DOHH2 (cell line): Measurements from ENCODE around the gene RAI1.

Experiments used
- H3F3A ChIP-seq: fragments of 200-600 bp; sonication (generic), shearing (Covaris generic); 2 replicates; pipeline ENCODE4 v1.6.0; 2016; ENCODE audit warnings: antibody characterized with exemption, mild to moderate bottlenecking; ENCODE audit not compliant: control insufficient read depth, insufficient read depth
- H3K27ac ChIP-seq: fragments of 200-600 bp; sonication (generic); 2 replicates; pipeline ENCODE4 v1.5.1; 2014; ENCODE audit warnings: low read depth, mild to moderate bottlenecking, low read length, moderate library complexity
- H3K27me3 ChIP-seq: fragments of 200-600 bp; sonication (generic); 2 replicates; pipeline ENCODE4 v1.6.1; 2014; ENCODE audit warnings: mild to moderate bottlenecking, low read length, mixed read lengths; ENCODE audit not compliant: control insufficient read depth
- H3K36me3 ChIP-seq: fragments of 200-600 bp; sonication (generic); 2 replicates; pipeline ENCODE4 v1.6.1; 2014; ENCODE audit warnings: mild to moderate bottlenecking, low read length, moderate library complexity, mixed read lengths; ENCODE audit not compliant: control insufficient read depth
- H3K4me1 ChIP-seq: fragments of 200-600 bp; sonication (generic); 2 replicates; pipeline ENCODE4 v1.6.1; 2014; ENCODE audit warnings: mild to moderate bottlenecking, low read length, mixed read lengths; ENCODE audit not compliant: control insufficient read depth
- H3K4me2 ChIP-seq: fragments of 200-600 bp; sonication (generic); 2 replicates; pipeline ENCODE4 v1.6.0; 2014; ENCODE audit warnings: mild to moderate bottlenecking, low read length, moderate library complexity
- H3K4me3 ChIP-seq: fragments of 200-600 bp; sonication (generic); 2 replicates; pipeline ENCODE4 v1.5.1; 2014; ENCODE audit warnings: mild to moderate bottlenecking, low read length, mixed read lengths
- H3K79me2 ChIP-seq: fragments of 200-600 bp; sonication (generic); 2 replicates; pipeline ENCODE4 v1.6.1; 2014; ENCODE audit warnings: mild to moderate bottlenecking, low read length, mixed read lengths; ENCODE audit not compliant: control insufficient read depth
- H3K9me2 ChIP-seq: fragments of 200-600 bp; sonication (generic); replicated peaks from 2 replicates; pipeline ENCODE4 v1.6.1; 2014; ENCODE audit warnings: mild to moderate bottlenecking, low read length, mixed read lengths; ENCODE audit not compliant: control insufficient read depth
- H3K9me3 ChIP-seq: fragments of 200-600 bp; sonication (generic); 2 replicates; pipeline ENCODE4 v1.6.1; 2014; ENCODE audit warnings: antibody characterized with exemption, low read length, mixed read lengths; ENCODE audit not compliant: control insufficient read depth, insufficient read depth
- H4K20me1 ChIP-seq: fragments of 200-600 bp; sonication (generic); 2 replicates; pipeline ENCODE4 v1.6.0; 2014; ENCODE audit warnings: low read depth, mild to moderate bottlenecking, antibody characterized with exemption, low read length, moderate library complexity; ENCODE audit not compliant: control insufficient read depth, insufficient read depth
- CTCF ChIP-seq: fragments of 200-600 bp; sonication (generic); IDR thresholded peaks from one replicate; pipeline ENCODE4 v1.5.1; 2014; ENCODE audit warnings: antibody characterized with exemption, mild to moderate bottlenecking, low read depth, low read length; ENCODE audit not compliant: poor library complexity, severe bottlenecking
- EZH2phosphoT487 ChIP-seq: fragments of 200-600 bp; sonication (generic); IDR thresholded peaks from 2 replicates; pipeline ENCODE4 v1.6.1; 2017; ENCODE audit warnings: borderline replicate concordance, mild to moderate bottlenecking, antibody characterized with exemption, low read length, moderate library complexity, mixed read lengths

RAI1 gene

DNA sequence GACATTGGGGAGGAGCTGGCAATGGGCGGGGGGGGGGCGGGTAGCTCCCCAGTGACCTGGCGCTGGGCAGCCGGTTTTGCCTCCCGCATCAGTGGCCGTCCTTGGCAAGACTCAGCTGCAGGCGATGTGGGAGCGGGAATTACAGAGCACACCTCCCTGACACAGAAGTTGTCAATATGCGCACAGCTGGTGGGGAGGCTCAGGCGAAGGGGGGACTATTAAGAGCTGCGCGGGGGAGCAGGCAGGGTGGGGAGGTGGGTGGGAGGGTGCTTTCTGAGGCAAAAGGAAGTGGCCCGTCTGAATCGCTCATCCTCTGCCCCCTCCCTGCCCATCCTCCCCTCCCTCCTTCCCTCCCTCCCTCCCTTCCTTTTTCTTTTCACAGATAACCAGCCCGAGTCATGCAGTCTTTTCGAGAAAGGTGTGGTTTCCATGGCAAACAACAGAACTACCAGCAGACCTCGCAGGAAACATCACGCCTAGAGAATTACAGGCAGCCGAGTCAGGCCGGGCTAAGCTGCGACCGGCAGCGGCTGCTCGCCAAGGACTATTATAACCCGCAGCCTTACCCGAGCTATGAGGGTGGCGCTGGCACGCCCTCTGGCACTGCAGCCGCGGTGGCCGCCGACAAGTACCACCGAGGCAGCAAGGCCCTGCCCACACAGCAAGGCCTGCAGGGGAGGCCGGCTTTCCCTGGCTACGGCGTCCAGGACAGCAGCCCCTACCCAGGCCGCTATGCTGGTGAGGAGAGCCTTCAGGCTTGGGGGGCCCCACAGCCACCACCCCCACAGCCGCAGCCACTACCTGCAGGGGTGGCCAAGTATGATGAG is 111.5 kb downstream of the RAI1 start:
- H3K4me3 ChIP-seq, result no peak overlapping the region
- peaks cover 34% of the 10 kb centered on the region for H3K36me3 ChIP-seq
- TF ChIP-seq EZH2phosphoT487 (no peak), CTCF (no peak)
- H3K27ac ChIP-seq, result no peak overlapping the region
- H3K9me3 ChIP-seq, result no peaks in the 10 kb centered on the region
- no peaks in the 10 kb centered on the region for H3F3A ChIP-seq
- peaks cover 14% of the 10 kb centered on the region for H3K79me2 ChIP-seq
- H3K27me3 ChIP-seq, result no peaks in the 10 kb centered on the region
- no peaks in the 10 kb centered on the region for H3K9me2 ChIP-seq
- peaks cover 6% of the 10 kb centered on the region; the same call in 1 of the 2 replicates for H4K20me1 ChIP-seq
- H3K4me2 ChIP-seq, result no peak overlapping the region
- peaks cover 9% of the 10 kb centered on the region for H3K4me1 ChIP-seq

GRCh38 chr17:17793378-17794214 is 112.3 kb downstream of the RAI1 start:
- peaks cover 14% of the 10 kb centered on the region for H3K79me2 ChIP-seq
- H3K27ac ChIP-seq, result no peak overlapping the region
- no peak for TF ChIP-seq CTCF
- no peak for TF ChIP-seq EZH2phosphoT487
- H3K36me3 ChIP-seq, result peaks cover 40% of the 10 kb centered on the region
- peaks cover 6% of the 10 kb centered on the region; the same call in 1 of the 2 replicates for H4K20me1 ChIP-seq
- no peak overlapping the region for H3K4me3 ChIP-seq
- no peak overlapping the region for H3K4me2 ChIP-seq
- H3K27me3 ChIP-seq, result no peaks in the 10 kb centered on the region
- H3K9me3 ChIP-seq, result no peaks in the 10 kb centered on the region
- no peaks in the 10 kb centered on the region for H3K9me2 ChIP-seq
- H3F3A ChIP-seq, result no peaks in the 10 kb centered on the region
- H3K4me1 ChIP-seq, result peaks cover 9% of the 10 kb centered on the region

DNA sequence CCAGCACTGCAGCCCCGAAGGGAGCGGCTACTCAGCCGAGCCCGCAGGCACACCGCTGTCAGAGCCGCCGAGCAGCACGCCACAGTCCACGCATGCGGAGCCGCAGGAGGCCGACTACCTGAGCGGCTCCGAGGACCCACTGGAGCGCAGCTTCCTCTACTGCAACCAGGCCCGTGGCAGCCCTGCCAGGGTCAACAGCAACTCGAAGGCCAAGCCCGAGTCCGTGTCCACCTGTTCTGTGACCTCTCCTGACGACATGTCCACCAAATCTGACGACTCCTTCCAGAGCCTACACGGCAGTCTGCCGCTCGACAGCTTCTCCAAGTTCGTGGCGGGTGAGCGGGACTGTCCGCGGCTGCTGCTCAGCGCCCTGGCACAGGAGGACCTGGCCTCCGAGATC is 113.1 kb downstream of the RAI1 start:
- Histone ChIP-seq H3K9me3 (no peaks in the 10 kb centered on the region), H3K79me2 (peaks cover 12% of the 10 kb centered on the region), H3K4me3 (no peak overlapping the region), H3K9me2 (no peaks in the 10 kb centered on the region), H3K4me1 (peaks cover 9% of the 10 kb centered on the region), H3K4me2 (no peak overlapping the region), H4K20me1 (peaks cover 6% of the 10 kb centered on the region; the same call in 1 of the 2 replicates), H3K36me3 (peaks cover 45% of the 10 kb centered on the region), H3K27ac (no peak overlapping the region), H3K27me3 (no peaks in the 10 kb centered on the region), H3F3A (no peaks in the 10 kb centered on the region)
- no peak for TF ChIP-seq EZH2phosphoT487
- no peak for TF ChIP-seq CTCF
